GM10266 (cell line): Measurements from ENCODE around the gene GRID2.

Source experiments
- DNase-seq: peaks from one replicate; pipeline ENCODE4 v3.0.0; 2012; ENCODE audit errors: extremely low spot score
- CTCF ChIP-seq: IDR thresholded peaks from 2 replicates; pipeline ENCODE4 v1.5.1; 2012; ENCODE audit warnings: mild to moderate bottlenecking, low read depth; ENCODE audit not compliant: control insufficient read depth, insufficient read depth; ENCODE audit errors: missing control alignments

Gene GRID2

GRCh38 chr4:93157986-93158385 is 854.2 kb downstream of the GRID2 start:
- peak; percentile 4 for TF ChIP-seq CTCF
- no peak for DNase-seq

GRCh38 chr4:93168053-93168452 is 864.3 kb downstream of the GRID2 start:
- TF ChIP-seq CTCF: no peak
- no peak for DNase-seq

DNA sequence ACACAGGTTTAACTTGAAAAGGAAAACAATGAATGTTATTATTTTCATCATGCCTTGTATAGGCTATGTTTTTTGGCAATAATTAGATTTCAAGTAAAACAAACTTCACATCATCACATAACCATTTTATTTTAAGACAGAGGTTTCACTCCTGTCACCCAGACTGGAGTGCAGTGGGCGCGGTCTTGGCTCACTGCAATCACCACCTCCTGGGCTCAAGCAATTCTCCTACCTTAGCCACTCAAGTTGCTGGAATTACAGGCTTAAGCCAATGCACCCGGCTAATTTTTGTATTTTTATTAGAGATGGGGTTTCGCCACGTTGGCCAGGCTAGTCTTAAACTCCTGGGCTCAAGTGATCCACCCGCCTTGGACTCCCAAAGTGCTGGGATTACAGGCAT is 866.2 kb downstream of the GRID2 start:
- TF ChIP-seq CTCF: no peak
- DNase-seq: no peak

- no peak for DNase-seq
- no peak for TF ChIP-seq CTCF
Measured at GRCh38 chr4:93174598-93174997, 870.8 kb downstream of the GRID2 start.

- TF ChIP-seq CTCF: no peak
- no peak for DNase-seq
Measured at GRCh38 chr4:93178279-93178678, 874.5 kb downstream of the GRID2 start.

- no peak for TF ChIP-seq CTCF
- no peak for DNase-seq
Measured at GRCh38 chr4:93179044-93179443, 875.3 kb downstream of the GRID2 start.

- no peak for TF ChIP-seq CTCF
- DNase-seq: no peak
Measured at GRCh38 chr4:93182722-93183121, 879.0 kb downstream of the GRID2 start.
